ENCODE data around the gene BAIAP2.
"Not testable (repeated sequence)": the region's sequence is repeated elsewhere in the genome, so short reads cannot be mapped to it uniquely, and the experiment has no call there.

Gene BAIAP2

GRCh38 chr17:81148571-81148970, 113.6 kb downstream of the BAIAP2 start:
- no peaks in the 10 kb centered on the region for H3K4me1 ChIP-seq
- TF ChIP-seq CTCF (IDR thresholded peaks at IDR 0.05; ENCODE audit: low read depth, low read length) = no peak
- H3K36me3 ChIP-seq = no peaks in the 10 kb centered on the region
- no peaks in the 10 kb centered on the region for H3K9me3 ChIP-seq
- H3K4me3 ChIP-seq (ENCODE audit: low read depth, low read length) = no peak overlapping the region
- no peak for DNase-seq
- H3K27me3 ChIP-seq = no peaks in the 10 kb centered on the region

- Histone ChIP-seq H3K4me3 (ENCODE audit: low read depth, low read length) (no peak overlapping the region), H3K4me1 (no peaks in the 10 kb centered on the region), H3K9me3 (no peaks in the 10 kb centered on the region), H3K27me3 (no peaks in the 10 kb centered on the region), H3K36me3 (no peaks in the 10 kb centered on the region)
- no peak for DNase-seq
- no peak for TF ChIP-seq CTCF (IDR thresholded peaks at IDR 0.05; ENCODE audit: low read depth, low read length)
These were observed 114.1 kb downstream of the BAIAP2 start for GRCh38 chr17:81148986-81149533.

- Histone ChIP-seq H3K4me3 (ENCODE audit: low read depth, low read length) (no peak overlapping the region), H3K4me1 (no peaks in the 10 kb centered on the region), H3K27me3 (no peaks in the 10 kb centered on the region), H3K36me3 (no peaks in the 10 kb centered on the region), H3K9me3 (no peaks in the 10 kb centered on the region)
- no peak for TF ChIP-seq CTCF (IDR thresholded peaks at IDR 0.05; ENCODE audit: low read depth, low read length)
- no peak for DNase-seq
These were observed 115.6 kb downstream of the BAIAP2 start for GRCh38 chr17:81150377-81151077.

GRCh38 chr17:81151278-81151677, 116.3 kb downstream of the BAIAP2 start:
- H3K9me3 ChIP-seq = no peaks in the 10 kb centered on the region
- no peaks in the 10 kb centered on the region for H3K4me1 ChIP-seq
- no peak for DNase-seq
- H3K4me3 ChIP-seq (ENCODE audit: low read depth, low read length) = no peak overlapping the region
- TF ChIP-seq CTCF (IDR thresholded peaks at IDR 0.05; ENCODE audit: low read depth, low read length) = no peak
- H3K36me3 ChIP-seq = no peaks in the 10 kb centered on the region
- no peaks in the 10 kb centered on the region for H3K27me3 ChIP-seq

GRCh38 chr17:81152288-81152828, 117.4 kb downstream of the BAIAP2 start:
- TF ChIP-seq CTCF (IDR thresholded peaks at IDR 0.05; ENCODE audit: low read depth, low read length) = no peak
- Histone ChIP-seq H3K36me3 (no peaks in the 10 kb centered on the region), H3K4me3 (ENCODE audit: low read depth, low read length) (no peak overlapping the region), H3K9me3 (no peaks in the 10 kb centered on the region), H3K27me3 (no peaks in the 10 kb centered on the region), H3K4me1 (no peaks in the 10 kb centered on the region)
- no peak for DNase-seq

- no peak for DNase-seq
- no peaks in the 10 kb centered on the region for H3K4me1 ChIP-seq
- no peaks in the 10 kb centered on the region for H3K36me3 ChIP-seq
- H3K4me3 ChIP-seq (ENCODE audit: low read depth, low read length) = no peak overlapping the region
- H3K27me3 ChIP-seq = no peaks in the 10 kb centered on the region
- H3K9me3 ChIP-seq = no peaks in the 10 kb centered on the region
- no peak for TF ChIP-seq CTCF (IDR thresholded peaks at IDR 0.05; ENCODE audit: low read depth, low read length)
These were observed 118.4 kb downstream of the BAIAP2 start for GRCh38 chr17:81153340-81153803.

GRCh38 chr17:81154016-81154415, 119.1 kb downstream of the BAIAP2 start:
- DNase-seq = not testable (repeated sequence)

More at GRCh38 chr17:81154016-81154415, 119.1 kb downstream of the BAIAP2 start:
- H3K9me3 ChIP-seq; H3K27me3 ChIP-seq; H3K36me3 ChIP-seq; H3K4me3 ChIP-seq (ENCODE audit: low read depth, low read length); H3K4me1 ChIP-seq: not testable (repeated sequence)
